HEK293 (cell line): ENCODE results near the gene GPR107.

Experiments used
- SCRT1 ChIP-seq: fragments of 450-650 bp; formaldehyde crosslinking; IDR thresholded peaks from 2 replicates; pipeline ENCODE4 v1.5.1; 2016; ENCODE audit warnings: missing biosample characterization, missing genetic modification characterization, borderline replicate concordance
- SETDB1 ChIP-seq: IDR thresholded peaks from one replicate; pipeline ENCODE4 v1.6.1; 2017; ENCODE audit warnings: mild to moderate bottlenecking, low read length, moderate library complexity, mixed read lengths; ENCODE audit not compliant: insufficient read length
- WT1 ChIP-seq: fragments of 450-650 bp; formaldehyde crosslinking; IDR thresholded peaks from 2 replicates; pipeline ENCODE4 v1.5.1; 2016; ENCODE audit warnings: missing biosample characterization, missing genetic modification characterization
- YY2 ChIP-seq: fragments of 450-650 bp; formaldehyde crosslinking; IDR thresholded peaks from 2 replicates; pipeline ENCODE4 v1.5.1; 2016; ENCODE audit warnings: missing biosample characterization, missing genetic modification characterization
- ZEB2 ChIP-seq: fragments of 450-650 bp; formaldehyde crosslinking; IDR thresholded peaks from 2 replicates; pipeline ENCODE4 v1.5.1; 2016; ENCODE audit warnings: missing biosample characterization, missing genetic modification characterization
- ZNF155 ChIP-seq: fragments of 450-650 bp; formaldehyde crosslinking; IDR thresholded peaks from 2 replicates; pipeline ENCODE4 v1.5.1; 2016; ENCODE audit warnings: missing biosample characterization, missing genetic modification characterization
- ZNF274 ChIP-seq, 2 experiments: fragments of 200-500 bp in 1 of 2; fragments of 450-650 bp in 1 of 2; sonication (Bioruptor generic) in 1 of 2; formaldehyde crosslinking in 1 of 2; IDR thresholded peaks; 2 replicates each; pipeline versions ENCODE4 v1.5.1 to v1.6.1; 2014 to 2016; ENCODE audit warnings: borderline replicate concordance in 1 of 2, inconsistent platforms in 1 of 2, low read length in 1 of 2, missing biosample characterization in 1 of 2, missing genetic modification characterization in 1 of 2
- ZNF596 ChIP-seq: fragments of 450-650 bp; IDR thresholded peaks from 2 replicates; pipeline ENCODE4 v1.5.0; 2018; ENCODE audit warnings: missing biosample characterization, mild to moderate bottlenecking, missing genetic modification characterization, moderate library complexity
- ZNF664 ChIP-seq: fragments of 450-650 bp; formaldehyde crosslinking; IDR thresholded peaks from 2 replicates; pipeline ENCODE4 v1.5.1; 2016; ENCODE audit warnings: missing biosample characterization, missing genetic modification characterization
- TF ChIP-seq, protein P1 (sequence below): fragments of 450-650 bp; formaldehyde crosslinking; IDR thresholded peaks from 2 replicates; pipeline ENCODE4 v1.5.1; 2017; ENCODE audit warnings: missing biosample characterization, missing genetic modification characterization
- TF ChIP-seq, protein P2 (sequence below): fragments of 450-650 bp; formaldehyde crosslinking; IDR thresholded peaks from 2 replicates; pipeline ENCODE4 v1.5.1; 2016; ENCODE audit warnings: missing biosample characterization, missing genetic modification characterization
- TF ChIP-seq, protein P3 (sequence below): fragments of 450-650 bp; formaldehyde crosslinking; IDR thresholded peaks from 2 replicates; pipeline ENCODE4 v1.5.1; 2016; ENCODE audit warnings: missing biosample characterization, missing genetic modification characterization
- TF ChIP-seq, protein P4 (sequence below): fragments of 450-650 bp; formaldehyde crosslinking; IDR thresholded peaks from 2 replicates; pipeline ENCODE4 v1.5.1; 2016; ENCODE audit warnings: missing biosample characterization, missing genetic modification characterization
- TF ChIP-seq, protein P5 (sequence below): fragments of 450-650 bp; formaldehyde crosslinking; IDR thresholded peaks from 2 replicates; pipeline ENCODE4 v1.5.1; 2016; ENCODE audit warnings: missing biosample characterization, missing genetic modification characterization, borderline replicate concordance

DNA sequence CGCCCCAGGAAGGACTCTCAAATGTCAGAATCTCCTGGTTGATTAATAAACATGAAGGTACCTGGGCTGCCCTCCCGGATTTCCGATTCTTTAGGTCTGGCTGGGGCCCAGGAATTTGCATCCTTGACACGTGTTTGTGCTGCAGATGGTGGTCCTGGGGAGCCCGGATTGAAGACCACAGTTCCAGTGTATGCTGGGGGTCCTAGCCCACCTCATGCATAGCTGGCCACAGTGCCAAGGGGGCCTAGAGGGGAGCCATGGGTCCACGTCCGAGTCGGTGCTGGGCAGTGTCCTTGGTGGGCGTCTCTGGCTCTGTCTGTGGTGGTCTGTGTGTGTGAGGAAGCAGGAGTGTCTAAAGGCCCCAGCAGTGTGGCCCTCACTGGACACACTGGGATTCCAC is 121.6 kb downstream of the GPR107 start:
- TF ChIP-seq WT1 (tag by site-specific recombination) (no peak), ZNF664 (tag by site-specific recombination) (no peak), ZNF155 (tag by site-specific recombination) (no peak), ZEB2 (no peak), ZNF274 (IDR thresholded peaks at IDR 0.05; ENCODE audit: low read length) (no peak), ZNF274 (tag by site-specific recombination; IDR thresholded peaks at IDR 0.05; ENCODE audit: borderline replicate concordance) (no peak), SCRT1 (tag by site-specific recombination) (no peak), ZNF596 (tag by site-specific recombination) (no peak), YY2 (tag by site-specific recombination) (no peak), SETDB1 (no peak)
- TF ChIP-seq, protein P1, sequence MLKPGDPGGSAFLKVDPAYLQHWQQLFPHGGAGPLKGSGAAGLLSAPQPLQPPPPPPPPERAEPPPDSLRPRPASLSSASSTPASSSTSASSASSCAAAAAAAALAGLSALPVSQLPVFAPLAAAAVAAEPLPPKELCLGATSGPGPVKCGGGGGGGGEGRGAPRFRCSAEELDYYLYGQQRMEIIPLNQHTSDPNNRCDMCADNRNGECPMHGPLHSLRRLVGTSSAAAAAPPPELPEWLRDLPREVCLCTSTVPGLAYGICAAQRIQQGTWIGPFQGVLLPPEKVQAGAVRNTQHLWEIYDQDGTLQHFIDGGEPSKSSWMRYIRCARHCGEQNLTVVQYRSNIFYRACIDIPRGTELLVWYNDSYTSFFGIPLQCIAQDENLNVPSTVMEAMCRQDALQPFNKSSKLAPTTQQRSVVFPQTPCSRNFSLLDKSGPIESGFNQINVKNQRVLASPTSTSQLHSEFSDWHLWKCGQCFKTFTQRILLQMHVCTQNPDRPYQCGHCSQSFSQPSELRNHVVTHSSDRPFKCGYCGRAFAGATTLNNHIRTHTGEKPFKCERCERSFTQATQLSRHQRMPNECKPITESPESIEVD (tag by site-specific recombination), result no peak
- TF ChIP-seq, protein P2, sequence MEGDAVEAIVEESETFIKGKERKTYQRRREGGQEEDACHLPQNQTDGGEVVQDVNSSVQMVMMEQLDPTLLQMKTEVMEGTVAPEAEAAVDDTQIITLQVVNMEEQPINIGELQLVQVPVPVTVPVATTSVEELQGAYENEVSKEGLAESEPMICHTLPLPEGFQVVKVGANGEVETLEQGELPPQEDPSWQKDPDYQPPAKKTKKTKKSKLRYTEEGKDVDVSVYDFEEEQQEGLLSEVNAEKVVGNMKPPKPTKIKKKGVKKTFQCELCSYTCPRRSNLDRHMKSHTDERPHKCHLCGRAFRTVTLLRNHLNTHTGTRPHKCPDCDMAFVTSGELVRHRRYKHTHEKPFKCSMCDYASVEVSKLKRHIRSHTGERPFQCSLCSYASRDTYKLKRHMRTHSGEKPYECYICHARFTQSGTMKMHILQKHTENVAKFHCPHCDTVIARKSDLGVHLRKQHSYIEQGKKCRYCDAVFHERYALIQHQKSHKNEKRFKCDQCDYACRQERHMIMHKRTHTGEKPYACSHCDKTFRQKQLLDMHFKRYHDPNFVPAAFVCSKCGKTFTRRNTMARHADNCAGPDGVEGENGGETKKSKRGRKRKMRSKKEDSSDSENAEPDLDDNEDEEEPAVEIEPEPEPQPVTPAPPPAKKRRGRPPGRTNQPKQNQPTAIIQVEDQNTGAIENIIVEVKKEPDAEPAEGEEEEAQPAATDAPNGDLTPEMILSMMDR, result no peak
- TF ChIP-seq, protein P3, sequence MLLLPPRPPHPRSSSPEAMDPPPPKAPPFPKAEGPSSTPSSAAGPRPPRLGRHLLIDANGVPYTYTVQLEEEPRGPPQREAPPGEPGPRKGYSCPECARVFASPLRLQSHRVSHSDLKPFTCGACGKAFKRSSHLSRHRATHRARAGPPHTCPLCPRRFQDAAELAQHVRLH, result no peak
- TF ChIP-seq, protein P4, sequence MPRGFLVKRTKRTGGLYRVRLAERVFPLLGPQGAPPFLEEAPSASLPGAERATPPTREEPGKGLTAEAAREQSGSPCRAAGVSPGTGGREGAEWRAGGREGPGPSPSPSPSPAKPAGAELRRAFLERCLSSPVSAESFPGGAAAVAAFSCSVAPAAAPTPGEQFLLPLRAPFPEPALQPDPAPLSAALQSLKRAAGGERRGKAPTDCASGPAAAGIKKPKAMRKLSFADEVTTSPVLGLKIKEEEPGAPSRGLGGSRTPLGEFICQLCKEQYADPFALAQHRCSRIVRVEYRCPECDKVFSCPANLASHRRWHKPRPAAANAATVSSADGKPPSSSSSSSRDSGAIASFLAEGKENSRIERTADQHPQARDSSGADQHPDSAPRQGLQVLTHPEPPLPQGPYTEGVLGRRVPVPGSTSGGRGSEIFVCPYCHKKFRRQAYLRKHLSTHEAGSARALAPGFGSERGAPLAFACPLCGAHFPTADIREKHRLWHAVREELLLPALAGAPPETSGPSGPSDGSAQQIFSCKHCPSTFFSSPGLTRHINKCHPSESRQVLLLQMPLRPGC, result no peak
- TF ChIP-seq, protein P5, sequence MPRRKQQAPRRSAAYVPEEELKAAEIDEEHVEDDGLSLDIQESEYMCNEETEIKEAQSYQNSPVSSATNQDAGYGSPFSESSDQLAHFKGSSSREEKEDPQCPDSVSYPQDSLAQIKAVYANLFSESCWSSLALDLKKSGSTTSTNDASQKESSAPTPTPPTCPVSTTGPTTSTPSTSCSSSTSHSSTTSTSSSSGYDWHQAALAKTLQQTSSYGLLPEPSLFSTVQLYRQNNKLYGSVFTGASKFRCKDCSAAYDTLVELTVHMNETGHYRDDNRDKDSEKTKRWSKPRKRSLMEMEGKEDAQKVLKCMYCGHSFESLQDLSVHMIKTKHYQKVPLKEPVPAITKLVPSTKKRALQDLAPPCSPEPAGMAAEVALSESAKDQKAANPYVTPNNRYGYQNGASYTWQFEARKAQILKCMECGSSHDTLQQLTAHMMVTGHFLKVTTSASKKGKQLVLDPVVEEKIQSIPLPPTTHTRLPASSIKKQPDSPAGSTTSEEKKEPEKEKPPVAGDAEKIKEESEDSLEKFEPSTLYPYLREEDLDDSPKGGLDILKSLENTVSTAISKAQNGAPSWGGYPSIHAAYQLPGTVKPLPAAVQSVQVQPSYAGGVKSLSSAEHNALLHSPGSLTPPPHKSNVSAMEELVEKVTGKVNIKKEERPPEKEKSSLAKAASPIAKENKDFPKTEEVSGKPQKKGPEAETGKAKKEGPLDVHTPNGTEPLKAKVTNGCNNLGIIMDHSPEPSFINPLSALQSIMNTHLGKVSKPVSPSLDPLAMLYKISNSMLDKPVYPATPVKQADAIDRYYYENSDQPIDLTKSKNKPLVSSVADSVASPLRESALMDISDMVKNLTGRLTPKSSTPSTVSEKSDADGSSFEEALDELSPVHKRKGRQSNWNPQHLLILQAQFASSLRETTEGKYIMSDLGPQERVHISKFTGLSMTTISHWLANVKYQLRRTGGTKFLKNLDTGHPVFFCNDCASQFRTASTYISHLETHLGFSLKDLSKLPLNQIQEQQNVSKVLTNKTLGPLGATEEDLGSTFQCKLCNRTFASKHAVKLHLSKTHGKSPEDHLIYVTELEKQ (tag by site-specific recombination), result no peak
